K562 (cell line): Measurements from ENCODE around the gene PHF12. TPM values are rescaled to one million over a fixed set of nuclear protein-coding genes. Genes with fewer than 3 reads are reported as not detected.

Experiments
- ATF1 ChIP-seq, 2 experiments: fragments of 450-650 bp in 1 of 2; IDR thresholded peaks; 2 replicates each; pipeline ENCODE4 v1.6.1; 2016; ENCODE audit warnings: missing compliant biosample characterization in 1 of 2, missing genetic modification characterization in 1 of 2
- BCL6 ChIP-seq: fragments of 250-450 bp; sonication (Bioruptor Pico); IDR thresholded peaks from 2 replicates; pipeline ENCODE4 v1.4.0; 2020
- DPF2 ChIP-seq: fragments of 450-650 bp; IDR thresholded peaks from 2 replicates; pipeline ENCODE4 v1.6.1; 2016
- KLF10 ChIP-seq: fragments of 250-450 bp; sonication (Bioruptor Pico); IDR thresholded peaks from 2 replicates; pipeline ENCODE4 v1.6.1; 2021; ENCODE audit warnings: matching md5 sums
- MIER1 ChIP-seq: fragments of 450-650 bp; IDR thresholded peaks from 2 replicates; pipeline ENCODE4 v1.6.1; 2016; ENCODE audit warnings: antibody characterized with exemption, mild to moderate bottlenecking, low read depth
- MXD1 ChIP-seq: fragments of 250-450 bp; sonication (Bioruptor Pico); IDR thresholded peaks from 2 replicates; pipeline ENCODE4 v1.8.0; 2021; ENCODE audit warnings: borderline replicate concordance, mild to moderate bottlenecking, moderate library complexity; ENCODE audit not compliant: poor library complexity, severe bottlenecking
- NCOA6 ChIP-seq: fragments of 450-650 bp; IDR thresholded peaks from 2 replicates; pipeline ENCODE4 v1.6.1; 2017; ENCODE audit warnings: mild to moderate bottlenecking
- PHF21A ChIP-seq: fragments of 450-650 bp; IDR thresholded peaks from 2 replicates; pipeline ENCODE4 v1.6.1; 2017; ENCODE audit warnings: low read depth, borderline replicate concordance
- PHF8 ChIP-seq: fragments of 200-600 bp; sonication (generic); IDR thresholded peaks from 2 replicates; pipeline ENCODE4 v1.6.1; 2012; ENCODE audit warnings: mixed run types, mild to moderate bottlenecking, inconsistent platforms, low read length, moderate library complexity, borderline replicate concordance
- RNF2 ChIP-seq: sonication (generic); IDR thresholded peaks from 2 replicates; pipeline ENCODE4 v1.6.1; 2016
- SAP30 ChIP-seq: fragments of 200-600 bp; sonication (generic); IDR thresholded peaks from 2 replicates; pipeline ENCODE4 v1.6.1; 2012; ENCODE audit warnings: borderline replicate concordance, low read depth, mild to moderate bottlenecking, moderate library complexity, low read length, control low read depth, inconsistent platforms; ENCODE audit not compliant: insufficient read depth, poor library complexity, severe bottlenecking
- SIN3B ChIP-seq: fragments of 450-650 bp; IDR thresholded peaks from 2 replicates; pipeline ENCODE4 v1.6.1; 2017; ENCODE audit warnings: low read depth, mild to moderate bottlenecking, moderate library complexity
- SP1 ChIP-seq: sonication (generic); formaldehyde crosslinking; IDR thresholded peaks from 2 replicates; pipeline ENCODE4 v1.8.1; 2022; ENCODE audit warnings: mild to moderate bottlenecking, missing genetic modification reagents
- TOE1 ChIP-seq, 2 experiments: fragments of 450-650 bp in 1 of 2; sonication (generic) in 1 of 2; formaldehyde crosslinking in 1 of 2; IDR thresholded peaks; 2 replicates each; pipeline versions ENCODE4 v1.7.1 to v1.8.0; 2016 to 2022; ENCODE audit warnings: borderline replicate concordance in 2 of 2, mild to moderate bottlenecking in 2 of 2, antibody characterized with exemption in 1 of 2, inconsistent platforms in 1 of 2, low read depth in 1 of 2, missing genetic modification reagents in 1 of 2, moderate library complexity in 1 of 2
- TRIM24 ChIP-seq, 2 experiments: fragments of 450-650 bp; IDR thresholded peaks; 2 replicates each; pipeline ENCODE4 v1.6.1; 2016
- U2AF2 ChIP-seq: fragments of 200-400 bp; formaldehyde crosslinking; optimal IDR thresholded peaks from 2 replicates; pipeline ENCODE3; 2017; ENCODE audit warnings: low read depth, mild to moderate bottlenecking, low read length
- ZNF134 ChIP-seq: fragments of 250-450 bp; sonication (Bioruptor Pico); conservative IDR thresholded peaks from 2 replicates; pipeline ENCODE4 v1.4.0; 2020
- ZNF253 ChIP-seq: fragments of 250-450 bp; sonication (Bioruptor Pico); conservative IDR thresholded peaks from 2 replicates; pipeline ENCODE4 v1.6.1; 2021; ENCODE audit warnings: mild to moderate bottlenecking
- ZNF589 ChIP-seq: fragments of 200-800 bp; sonication (Bioruptor generic); IDR thresholded peaks from 2 replicates; pipeline ENCODE4 v1.6.1; 2016; ENCODE audit warnings: low read depth, missing genetic modification characterization, missing compliant biosample characterization
- ZNF644 ChIP-seq: fragments of 200-800 bp; sonication (Bioruptor generic); IDR thresholded peaks from 2 replicates; pipeline ENCODE4 v1.6.1; 2016; ENCODE audit warnings: low read depth, missing genetic modification characterization, missing compliant biosample characterization
- polyA plus RNA-seq, 8 experiments: library from polyadenylated mRNA; depleted of rRNA in 4 of 8; stranded (reverse) in 5 of 8; unstranded in 3 of 8; fragments of >200 nt; fragmentation: Nextera tagmentation in 2 of 8; fragmentation: Illumina TruSeq in 1 of 8; extraction: Ambion mirVana in 2 of 8; extraction: Trizol in 1 of 8; gene quantifications; 2 replicates each; pipeline versions ENCODE4 v1.2.1 to v1.2.3, GENCODE V29; 2011 to 2014; ENCODE audit warnings: inconsistent platforms in 1 of 8, missing spikeins in 1 of 8
- total RNA-seq, 7 experiments: library from RNA; depleted of rRNA in 6 of 7; stranded (reverse); fragments of >200 nt in 6 of 7; fragmentation: Illumina TruSeq in 2 of 7; extraction: Trizol in 2 of 7; gene quantifications; 2 replicates each; pipeline versions ENCODE4 v1.2.1 to v1.2.3, GENCODE V29; 2011 to 2021; ENCODE audit warnings: low replicate concordance in 1 of 7
- TF ChIP-seq, protein P1 (sequence below): conservative IDR thresholded peaks from 2 replicates; pipeline ENCODE4 v1.6.1; 2011; ENCODE audit warnings: low read depth, mild to moderate bottlenecking, low read length; ENCODE audit not compliant: control insufficient read depth
- TF ChIP-seq, protein P2 (sequence below), 2 experiments: fragments of 250-450 bp in 1 of 2; fragments of 450-650 bp in 1 of 2; sonication (Bioruptor Pico) in 1 of 2; IDR thresholded peaks; 2 replicates each; pipeline versions ENCODE4 v1.6.1 to v1.8.0; 2016 to 2021; ENCODE audit warnings: mild to moderate bottlenecking in 2 of 2, moderate library complexity in 2 of 2, missing compliant biosample characterization in 1 of 2, missing genetic modification characterization in 1 of 2
- TF ChIP-seq, protein P3 (sequence below): fragments of 250-450 bp; sonication (Bioruptor Pico); IDR thresholded peaks from 2 replicates; pipeline ENCODE4 v1.4.0; 2020; ENCODE audit warnings: mild to moderate bottlenecking, moderate library complexity

The PHF12 gene
- total and polyA plus RNA-seq, 9 of the 15 experiments (the other 6 are each of a cell fraction or from before 2014, with no cell fraction given) = 0.82 to 31.3 (median 13.5) TPM

DNA sequence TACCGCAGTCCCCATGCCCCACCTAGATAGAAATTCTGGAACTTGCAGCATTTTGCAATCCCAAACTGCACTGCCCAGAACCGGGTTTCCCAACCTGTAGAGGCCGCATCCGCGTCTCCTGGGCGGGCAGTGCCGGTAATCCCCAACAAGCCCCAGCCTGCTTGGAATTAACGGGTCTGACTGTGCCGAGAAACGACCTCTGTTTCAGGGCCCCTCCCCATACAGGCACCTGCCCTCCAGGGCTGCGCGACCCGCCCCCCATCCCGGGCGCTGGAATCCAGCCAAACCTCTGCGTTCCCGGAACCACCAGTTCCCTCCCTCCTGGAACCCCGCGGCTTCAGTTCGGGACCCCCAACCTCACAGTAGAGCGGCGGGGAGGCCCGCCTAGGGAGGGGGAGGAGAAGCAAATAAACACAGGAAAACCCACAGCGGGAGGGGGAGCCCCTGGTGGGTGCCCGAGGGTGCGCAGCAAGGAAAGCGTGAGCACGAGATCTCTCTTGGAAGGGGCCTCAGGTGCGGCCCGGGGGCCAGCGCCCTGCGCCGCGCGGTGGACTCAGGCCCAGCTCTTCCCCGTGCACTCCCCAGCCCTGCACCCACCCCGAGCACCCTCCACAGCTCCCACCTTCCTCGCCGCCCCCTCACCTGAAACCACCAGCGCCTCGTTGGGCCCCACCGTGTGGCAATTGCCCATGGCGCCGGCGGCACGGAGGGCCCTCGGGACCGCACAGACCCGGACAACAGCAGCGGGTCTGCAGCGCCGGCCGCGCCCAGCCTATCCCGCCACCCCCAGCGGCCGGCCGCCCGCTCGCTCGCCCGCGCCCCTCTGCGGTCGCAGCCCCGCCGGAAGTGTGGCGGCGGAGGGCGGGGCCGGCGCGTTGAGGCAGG, 54.2 kb downstream of the PHF12 start, which contains the start of gene FLOT2 (continued):
- TF ChIP-seq ATF1 (CRISPR knock-in tag; IDR thresholded peaks at IDR 0.05) = no peak; the same call in 1 of the 2 replicates
- TF ChIP-seq ATF1 (tag; IDR thresholded peaks at IDR 0.05) = 0 out of 2 replicates have a peak, but pooled peaks have one; percentile 56
- TF ChIP-seq PHF8 = peak; percentile 79
- 0 out of 2 replicates have a peak, but pooled peaks have one; percentile 17 for TF ChIP-seq PHF21A
- TF ChIP-seq U2AF2 = no peak
- TF ChIP-seq KLF10 (CRISPR knock-in tag) = no peak
- peak; percentile 15; the same call in 1 of the 2 replicates for TF ChIP-seq DPF2
- TF ChIP-seq MXD1 (CRISPR knock-in tag) = no peak
- TF ChIP-seq, protein P1, sequence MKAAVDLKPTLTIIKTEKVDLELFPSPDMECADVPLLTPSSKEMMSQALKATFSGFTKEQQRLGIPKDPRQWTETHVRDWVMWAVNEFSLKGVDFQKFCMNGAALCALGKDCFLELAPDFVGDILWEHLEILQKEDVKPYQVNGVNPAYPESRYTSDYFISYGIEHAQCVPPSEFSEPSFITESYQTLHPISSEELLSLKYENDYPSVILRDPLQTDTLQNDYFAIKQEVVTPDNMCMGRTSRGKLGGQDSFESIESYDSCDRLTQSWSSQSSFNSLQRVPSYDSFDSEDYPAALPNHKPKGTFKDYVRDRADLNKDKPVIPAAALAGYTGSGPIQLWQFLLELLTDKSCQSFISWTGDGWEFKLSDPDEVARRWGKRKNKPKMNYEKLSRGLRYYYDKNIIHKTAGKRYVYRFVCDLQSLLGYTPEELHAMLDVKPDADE = peak; percentile 71
- TF ChIP-seq TOE1 (IDR thresholded peaks at IDR 0.05; ENCODE audit: borderline replicate concordance) = peak; percentile 52
- 0 out of 2 replicates have a peak, but pooled peaks have one; percentile 45 for TF ChIP-seq TOE1 (CRISPR knock-in tag; IDR thresholded peaks at IDR 0.05; ENCODE audit: borderline replicate concordance, low read depth)
- TF ChIP-seq, protein P2, sequence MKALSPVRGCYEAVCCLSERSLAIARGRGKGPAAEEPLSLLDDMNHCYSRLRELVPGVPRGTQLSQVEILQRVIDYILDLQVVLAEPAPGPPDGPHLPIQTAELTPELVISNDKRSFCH (CRISPR knock-in tag; IDR thresholded peaks at IDR 0.05) = no peak
- TF ChIP-seq, protein P2 (tag; IDR thresholded peaks at IDR 0.05) = peak; percentile 51; the same call in 1 of the 2 replicates
- TF ChIP-seq ZNF253 (CRISPR knock-in tag) = no peak
- TF ChIP-seq BCL6 (CRISPR knock-in tag) = no peak
- TF ChIP-seq, protein P3, sequence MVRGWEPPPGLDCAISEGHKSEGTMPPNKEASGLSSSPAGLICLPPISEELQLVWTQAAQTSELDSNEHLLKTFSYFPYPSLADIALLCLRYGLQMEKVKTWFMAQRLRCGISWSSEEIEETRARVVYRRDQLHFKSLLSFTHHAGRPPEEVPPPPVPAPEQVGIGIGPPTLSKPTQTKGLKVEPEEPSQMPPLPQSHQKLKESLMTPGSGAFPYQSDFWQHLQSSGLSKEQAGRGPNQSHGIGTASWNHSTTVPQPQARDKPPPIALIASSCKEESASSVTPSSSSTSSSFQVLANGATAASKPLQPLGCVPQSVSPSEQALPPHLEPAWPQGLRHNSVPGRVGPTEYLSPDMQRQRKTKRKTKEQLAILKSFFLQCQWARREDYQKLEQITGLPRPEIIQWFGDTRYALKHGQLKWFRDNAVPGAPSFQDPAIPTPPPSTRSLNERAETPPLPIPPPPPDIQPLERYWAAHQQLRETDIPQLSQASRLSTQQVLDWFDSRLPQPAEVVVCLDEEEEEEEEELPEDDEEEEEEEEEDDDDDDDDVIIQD (CRISPR knock-in tag) = no peak
- TF ChIP-seq SAP30 = peak; percentile 69
- TF ChIP-seq TRIM24 (IDR thresholded peaks at IDR 0.05) = 0 out of 4 replicates have a peak, but pooled peaks of 1 of the 2 experiments have one; percentile 9
- peak; percentile 17; the same call in 1 of the 2 replicates for TF ChIP-seq RNF2
- TF ChIP-seq ZNF134 = no peak
- peak; percentile 62; the same call in 1 of the 2 replicates for TF ChIP-seq SP1 (CRISPR knock-in tag)
- TF ChIP-seq ZNF644 (tag) = no peak
- no peak for TF ChIP-seq ZNF589
- TF ChIP-seq MIER1 = no peak
- no peak for TF ChIP-seq NCOA6
- no peak; the same call in 1 of the 2 replicates for TF ChIP-seq SIN3B
